Activated CD4-positive, alpha-beta T cell treated with anti-CD3 and anti-CD28 coated beads for 1 hour (primary cell): ENCODE measurements around the gene CD8B2.
"Not testable (repeated sequence)": the region's sequence is repeated elsewhere in the genome, so short reads cannot be mapped to it uniquely, and the experiment has no call there.

Source experiments
- DNase-seq: peaks from one replicate; pipeline ENCODE4 v3.0.0-alpha.2; 2020

Gene CD8B2

GRCh38 chr2:106553321-106553720 is 66.2 kb downstream of the CD8B2 start:
- no peak for DNase-seq

GRCh38 chr2:106554411-106554810 is 67.2 kb downstream of the CD8B2 start:
- no peak for DNase-seq

GRCh38 chr2:106555053-106555452 is 67.9 kb downstream of the CD8B2 start:
- no peak for DNase-seq

- DNase-seq = not testable (repeated sequence)
Measured at GRCh38 chr2:106559786-106560185, 72.6 kb downstream of the CD8B2 start.

- no peak for DNase-seq
Measured at GRCh38 chr2:106560773-106561172, 73.6 kb downstream of the CD8B2 start.

GRCh38 chr2:106561356-106561755 is 74.2 kb downstream of the CD8B2 start:
- no peak for DNase-seq

GRCh38 chr2:106561803-106562202 is 74.6 kb downstream of the CD8B2 start:
- no peak for DNase-seq

GRCh38 chr2:106562268-106563186 is 75.4 kb downstream of the CD8B2 start:
- DNase-seq = no peak

- DNase-seq = no peak
Measured at GRCh38 chr2:106563195-106563594, 76.0 kb downstream of the CD8B2 start.

GRCh38 chr2:106565599-106565998 is 78.4 kb downstream of the CD8B2 start:
- DNase-seq = no peak

GRCh38 chr2:106566050-106566449 is 78.9 kb downstream of the CD8B2 start:
- no peak for DNase-seq

- not testable (repeated sequence) for DNase-seq
Measured at GRCh38 chr2:106566484-106566883, 79.3 kb downstream of the CD8B2 start.

GRCh38 chr2:106570316-106570715 is 83.2 kb downstream of the CD8B2 start:
- no peak for DNase-seq
